ENCODE measurements around the gene ARID5B. TPM values are rescaled to one million over a fixed set of nuclear protein-coding genes. Genes with fewer than 3 reads are reported as not detected.
"Not testable (repeated sequence)": the region's sequence is repeated elsewhere in the genome, so short reads cannot be mapped to it uniquely, and the experiment has no call there.

ARID5B gene
- total RNA-seq, 2 donors from 2014 or later: 67.9 to 90.1 TPM

GRCh38 chr10:62027841-62028501, 126.5 kb downstream of the ARID5B start:
- no peaks in the 10 kb centered on the region for H3K27me3 ChIP-seq (replicated peaks; ENCODE audit: insufficient read depth)
- H3K4me3 ChIP-seq: no peak overlapping the region
- WGBS: 55% methylated on average over 5 of the region's 5 CpGs
- H3K4me1 ChIP-seq (replicated peaks): no peaks in the 10 kb centered on the region
- intact Hi-C loops (cut with DNase I): no loop called here
- DNase-seq (ENCODE audit: low spot score): no peak
- H3K36me3 ChIP-seq: no peaks in the 10 kb centered on the region
- H3K9me3 ChIP-seq: no peaks in the 10 kb centered on the region
- TF ChIP-seq CTCF (IDR thresholded peaks at IDR 0.05): no peak
- peak; percentile 59 for TF ChIP-seq POLR2AphosphoS5 (IDR thresholded peaks at IDR 0.05)
- H3K27ac ChIP-seq: peak overlapping the region; percentile 16 to 26

- intact Hi-C loops (cut with DNase I); DNase-seq (ENCODE audit: low spot score); H3K36me3 ChIP-seq; H3K4me3 ChIP-seq; H3K4me1 ChIP-seq (replicated peaks); H3K9me3 ChIP-seq; H3K27me3 ChIP-seq (replicated peaks; ENCODE audit: insufficient read depth): not testable (repeated sequence)
- H3K27ac ChIP-seq: peak overlapping the region in 1 of 2 donors; percentile 26
- 83% methylated on average over 5 of the region's 5 CpGs for WGBS
These were observed 127.0 kb downstream of the ARID5B start for GRCh38 chr10:62028502-62028842.

GRCh38 chr10:62029401-62029800, 127.9 kb downstream of the ARID5B start:
- no peak for TF ChIP-seq POLR2A (IDR thresholded peaks at IDR 0.05)
- no peak for TF ChIP-seq POLR2AphosphoS5 (IDR thresholded peaks at IDR 0.05)
- no peak for TF ChIP-seq CTCF (IDR thresholded peaks at IDR 0.05)
- H3K4me3 ChIP-seq: no peak overlapping the region
- H3K36me3 ChIP-seq: no peaks in the 10 kb centered on the region
- no peaks in the 10 kb centered on the region for H3K27me3 ChIP-seq (replicated peaks; ENCODE audit: insufficient read depth)
- H3K27ac ChIP-seq: no peak overlapping the region
- H3K9me3 ChIP-seq: no peaks in the 10 kb centered on the region
- WGBS: 90% methylated on average over 2 of the region's 2 CpGs
- intact Hi-C loops (cut with DNase I): no loop called here
- H3K4me1 ChIP-seq (replicated peaks): peaks cover 7% of the 10 kb centered on the region
- no peak for DNase-seq (ENCODE audit: low spot score)

GRCh38 chr10:62031507-62031906, 130.0 kb downstream of the ARID5B start:
- intact Hi-C loops (cut with DNase I): loop anchor here (10.0 kb wide), 1 partner anchor 343 kb away; the partner anchor contains the start of gene ZNF365
- 94% methylated on average over 2 of the region's 2 CpGs for WGBS

GRCh38 chr10:62033125-62033524, 131.6 kb downstream of the ARID5B start:
- 86% methylated on average over 3 of the region's 3 CpGs for WGBS
- H3K27ac ChIP-seq: peak overlapping the region in 1 of 2 donors; percentile 23
- TF ChIP-seq POLR2A (IDR thresholded peaks at IDR 0.05): no peak
- no peak for TF ChIP-seq CTCF (IDR thresholded peaks at IDR 0.05)
- TF ChIP-seq POLR2AphosphoS5 (IDR thresholded peaks at IDR 0.05): no peak
- H3K9me3 ChIP-seq: no peaks in the 10 kb centered on the region
- no peak for DNase-seq (ENCODE audit: low spot score)
- H3K36me3 ChIP-seq: no peaks in the 10 kb centered on the region
- H3K4me3 ChIP-seq: no peak overlapping the region
- peaks cover 7% of the 10 kb centered on the region for H3K4me1 ChIP-seq (replicated peaks)
- no peaks in the 10 kb centered on the region for H3K27me3 ChIP-seq (replicated peaks; ENCODE audit: insufficient read depth)
- intact Hi-C loops (cut with DNase I): loop anchor here (10.0 kb wide), 1 partner anchor 342 kb away; the partner anchor contains the start of gene ZNF365

More at GRCh38 chr10:62031507-62031906, 130.0 kb downstream of the ARID5B start:
- Histone ChIP-seq H3K27ac (peak overlapping the region in 1 of 2 donors; percentile 4), H3K27me3 (replicated peaks; ENCODE audit: insufficient read depth) (no peaks in the 10 kb centered on the region), H3K36me3 (no peaks in the 10 kb centered on the region), H3K9me3 (no peaks in the 10 kb centered on the region), H3K4me1 (replicated peaks) (peaks cover 7% of the 10 kb centered on the region), H3K4me3 (no peak overlapping the region)
- no peak for DNase-seq (ENCODE audit: low spot score)
- TF ChIP-seq POLR2AphosphoS5 (IDR thresholded peaks at IDR 0.05) (no peak), CTCF (IDR thresholded peaks at IDR 0.05) (no peak)

Measured in prostate gland (tissue), 2 donors.